IMR-90 (cell line): Measurements from ENCODE around the gene CIITA. TPM values are rescaled to one million over a fixed set of nuclear protein-coding genes. Genes with fewer than 3 reads are reported as not detected.

Experiments used
- ATAC-seq: fragments of 200-7000 bp; cut with Tn5 transposase; 2 replicates; pipeline ENCODE4 v1.9.1; 2020; ENCODE audit warnings: low read depth, mild to moderate bottlenecking, moderate library complexity
- BruUV-seq: library from RNA; stranded (reverse); fragments of 400-500 nt; replicated peaks from 2 replicates; lab custom pipeline; 2021; lab: Mats Ljungman, UMichigan
- CTCF ChIA-PET: fragments of 300-600 bp; formaldehyde crosslinking; extraction: SDS; loops from one replicate; lab custom pipeline; 2021; ENCODE audit warnings: antibody characterized with exemption; lab: Yijun Ruan, JAX
- POLR2A ChIA-PET: fragments of 300-600 bp; sonication (Branson Sonifier 250); formaldehyde crosslinking; loops from one replicate; lab custom pipeline; 2022; ENCODE audit warnings: antibody characterized with exemption; ENCODE audit not compliant: unreplicated experiment; lab: Charles Lee
- DNase-seq: peaks from one replicate; pipeline ENCODE4 v3.0.0; 2013
- H2AFZ ChIP-seq: replicated peaks from 2 replicates; pipeline ENCODE3; 2013; ENCODE audit warnings: low read length, mild to moderate bottlenecking; ENCODE audit not compliant: poor library complexity
- H2AK5ac ChIP-seq: 2 replicates; pipeline ENCODE4 v1.6.1; 2013; ENCODE audit warnings: low read depth, low read length, inconsistent platforms
- H2AK9ac ChIP-seq: replicated peaks from 2 replicates; pipeline ENCODE3; 2013; ENCODE audit warnings: mild to moderate bottlenecking, low read depth, low read length, moderate library complexity; ENCODE audit not compliant: poor library complexity
- H2BK120ac ChIP-seq: 2 replicates; pipeline ENCODE4 v1.6.1; 2013; ENCODE audit warnings: low read depth, low read length, inconsistent platforms
- H2BK15ac ChIP-seq: 3 replicates; pipeline ENCODE4 v1.6.1; 2013; ENCODE audit warnings: low read depth, low read length, inconsistent platforms
- H2BK20ac ChIP-seq: 2 replicates; pipeline ENCODE4 v1.6.1; 2013; ENCODE audit warnings: low read depth, mild to moderate bottlenecking, inconsistent platforms, low read length, moderate library complexity
- H2BK5ac ChIP-seq: 2 replicates; pipeline ENCODE4 v1.6.1; 2013; ENCODE audit warnings: mild to moderate bottlenecking, low read depth, low read length, inconsistent platforms; ENCODE audit not compliant: poor library complexity, severe bottlenecking
- H3K14ac ChIP-seq: replicated peaks from 2 replicates; pipeline ENCODE4 v1.6.1; 2013; ENCODE audit warnings: low read depth, low read length, inconsistent platforms
- H3K18ac ChIP-seq: 2 replicates; pipeline ENCODE4 v1.6.1; 2013; ENCODE audit warnings: low read depth, low read length, control low read depth
- H3K23ac ChIP-seq: 2 replicates; pipeline ENCODE4 v1.6.1; 2013; ENCODE audit warnings: low read depth, low read length, inconsistent platforms
- H3K27ac ChIP-seq: 2 replicates; pipeline ENCODE4 v1.5.1; 2013; ENCODE audit warnings: mild to moderate bottlenecking, control low read depth, low read length; ENCODE audit not compliant: insufficient read depth
- H3K27me3 ChIP-seq: 2 replicates; pipeline ENCODE4 v1.6.1; 2013; ENCODE audit warnings: low read length; ENCODE audit not compliant: control insufficient read depth, insufficient read depth
- H3K36me3 ChIP-seq: 2 replicates; pipeline ENCODE4 v1.6.1; 2013; ENCODE audit warnings: low read length, mixed read lengths; ENCODE audit not compliant: control insufficient read depth, insufficient read depth
- H3K4ac ChIP-seq: 2 replicates; pipeline ENCODE4 v1.6.1; 2013; ENCODE audit warnings: low read depth, low read length, inconsistent platforms
- H3K4me1 ChIP-seq: 2 replicates; pipeline ENCODE4 v1.6.1; 2013; ENCODE audit warnings: low read length, mixed read lengths; ENCODE audit not compliant: control insufficient read depth, insufficient read depth
- H3K4me2 ChIP-seq: 2 replicates; pipeline ENCODE4 v1.6.1; 2013; ENCODE audit warnings: low read depth, mild to moderate bottlenecking, control low read depth, low read length, moderate library complexity
- H3K4me3 ChIP-seq: 2 replicates; pipeline ENCODE4 v1.5.1; 2013; ENCODE audit warnings: low read depth, mild to moderate bottlenecking, control low read depth, low read length, moderate library complexity; ENCODE audit not compliant: insufficient read depth
- H3K56ac ChIP-seq: 2 replicates; pipeline ENCODE4 v1.6.1; 2013; ENCODE audit warnings: low read length, inconsistent platforms; ENCODE audit not compliant: insufficient read depth; ENCODE audit errors: extremely low read depth
- H3K79me1 ChIP-seq, 2 experiments: 2 replicates each; pipeline ENCODE4 v1.6.1; 2013; ENCODE audit warnings: low read length in 2 of 2, inconsistent platforms in 1 of 2, low read depth in 1 of 2
- H3K9ac ChIP-seq: 2 replicates; pipeline ENCODE4 v1.6.1; 2013; ENCODE audit warnings: low read depth, low read length, control low read depth
- H3K9me1 ChIP-seq: 2 replicates; pipeline ENCODE4 v1.6.1; 2013; ENCODE audit warnings: low read length, inconsistent platforms; ENCODE audit not compliant: insufficient read depth
- H3K9me3 ChIP-seq: 2 replicates; pipeline ENCODE4 v1.6.1; 2013; ENCODE audit warnings: low read length; ENCODE audit not compliant: control insufficient read depth, insufficient read depth
- H4K20me1 ChIP-seq: 2 replicates; pipeline ENCODE4 v1.6.1; 2013; ENCODE audit warnings: low read length, inconsistent platforms; ENCODE audit not compliant: insufficient read depth
- H4K5ac ChIP-seq: 2 replicates; pipeline ENCODE4 v1.6.1; 2013; ENCODE audit warnings: mild to moderate bottlenecking, low read depth, low read length, control low read depth
- H4K8ac ChIP-seq, 2 experiments: 2 replicates each; pipeline ENCODE4 v1.6.1; 2013; ENCODE audit warnings: low read depth in 2 of 2, low read length in 2 of 2, control low read depth in 1 of 2, inconsistent platforms in 1 of 2
- H4K91ac ChIP-seq: 2 replicates; pipeline ENCODE4 v1.6.1; 2013; ENCODE audit warnings: low read depth, low read length, inconsistent platforms; ENCODE audit not compliant: insufficient read depth
- BHLHE40 ChIP-seq: fragments of 150-350 bp; IDR thresholded peaks from 2 replicates; pipeline ENCODE4 v1.6.1; 2016; ENCODE audit warnings: mild to moderate bottlenecking, low read depth, low read length
- CEBPB ChIP-seq: IDR thresholded peaks from 2 replicates; pipeline ENCODE4 v1.6.1; 2012; ENCODE audit warnings: low read depth, low read length, improper control_type of control experiment
- CHD1 ChIP-seq: IDR thresholded peaks from 2 replicates; pipeline ENCODE4 v1.6.1; 2012; ENCODE audit warnings: low read depth, low read length, improper control_type of control experiment
- CTCF ChIP-seq: conservative IDR thresholded peaks from 2 replicates; pipeline ENCODE4 v1.5.1; 2012; ENCODE audit warnings: mild to moderate bottlenecking, low read depth, low read length, improper control_type of control experiment
- ELK1 ChIP-seq: fragments of 150-350 bp; IDR thresholded peaks from 2 replicates; pipeline ENCODE4 v1.6.1; 2016; ENCODE audit warnings: low read depth, mild to moderate bottlenecking, low read length, moderate library complexity, borderline replicate concordance
- FOS ChIP-seq: fragments of 150-350 bp; IDR thresholded peaks from 2 replicates; pipeline ENCODE4 v1.6.1; 2016; ENCODE audit warnings: low read depth, low read length
- MAFK ChIP-seq: IDR thresholded peaks from 2 replicates; pipeline ENCODE4 v1.6.1; 2012; ENCODE audit warnings: low read depth, low read length, improper control_type of control experiment
- MAZ ChIP-seq: IDR thresholded peaks from 2 replicates; pipeline ENCODE4 v1.6.1; 2012; ENCODE audit warnings: low read depth, mild to moderate bottlenecking, low read length, improper control_type of control experiment, moderate library complexity, borderline replicate concordance
- MXI1 ChIP-seq: IDR thresholded peaks from 2 replicates; pipeline ENCODE4 v1.6.1; 2012; ENCODE audit warnings: low read depth, mild to moderate bottlenecking, low read length, moderate library complexity, borderline replicate concordance
- NFE2L2 ChIP-seq: fragments of 150-350 bp; IDR thresholded peaks from 2 replicates; pipeline ENCODE4 v1.6.1; 2016; ENCODE audit warnings: low read depth, mild to moderate bottlenecking, low read length
- POLR2A ChIP-seq: IDR thresholded peaks from 2 replicates; pipeline ENCODE4 v1.6.1; 2012; ENCODE audit warnings: mild to moderate bottlenecking, low read depth, low read length
- RAD21 ChIP-seq: IDR thresholded peaks from 2 replicates; pipeline ENCODE4 v1.6.1; 2012; ENCODE audit warnings: low read length, improper control_type of control experiment
- RCOR1 ChIP-seq: IDR thresholded peaks from 2 replicates; pipeline ENCODE4 v1.6.1; 2012; ENCODE audit warnings: mild to moderate bottlenecking, low read length, improper control_type of control experiment; ENCODE audit not compliant: insufficient replicate concordance
- RFX5 ChIP-seq: IDR thresholded peaks from 2 replicates; pipeline ENCODE4 v1.8.0; 2012; ENCODE audit warnings: low read depth, mild to moderate bottlenecking, low read length, moderate library complexity
- SMC3 ChIP-seq: fragments of 150-350 bp; IDR thresholded peaks from 2 replicates; pipeline ENCODE4 v1.6.1; 2016; ENCODE audit warnings: low read depth, mild to moderate bottlenecking, antibody characterized with exemption, low read length, moderate library complexity
- USF2 ChIP-seq: fragments of 150-350 bp; IDR thresholded peaks from 2 replicates; pipeline ENCODE4 v1.6.1; 2017; ENCODE audit warnings: mild to moderate bottlenecking, antibody characterized with exemption, low read length, low read depth
- dilution Hi-C: fragments of 300-500 bp; cut with HindIII; formaldehyde crosslinking; loops from one replicate; pipeline ENCODE4 v1.14.3; 2018; ENCODE audit warnings: low sequenced_read_pairs; ENCODE audit not compliant: unreplicated experiment
- in situ Hi-C: fragments of 300-500 bp; cut with MboI; formaldehyde crosslinking; loops from 3 replicates; pipeline ENCODE4 v1.14.3; 2019; ENCODE audit warnings: low sequenced_read_pairs, inconsistent platforms, mixed read lengths
- intact Hi-C: fragments of 100-400 bp; cut with micrococcal nuclease; formaldehyde crosslinking; loops from 2 replicates; pipeline ENCODE4 v1.10.0; 2022
- polyA plus RNA-seq, 3 experiments: library from polyadenylated mRNA; depleted of rRNA; stranded (reverse); fragments of >200 nt; gene quantifications; 2 replicates each; pipeline ENCODE4 v1.2.3, GENCODE V29; 2012; ENCODE audit warnings: low replicate concordance in 1 of 3
- total RNA-seq: library from RNA; depleted of rRNA; stranded (reverse); fragments of >200 nt; gene quantifications from 2 replicates; pipeline ENCODE4 v1.2.3, GENCODE V29; 2012

Gene CIITA
- total and polyA plus RNA-seq, 2 of the 4 experiments (the other 2 are of a cell fraction) = 0.10 TPM; not detected in 1

- ChIA-PET POLR2A (no interaction called here), CTCF (no interaction called here)
- in situ Hi-C loops = loop anchor here (5.0 to 25.0 kb wide), 3 partner anchors 159 to 649 kb away; no protein-coding TSS in a partner anchor
- Histone ChIP-seq H3K23ac (no peak overlapping the region), H3K79me1 (no peaks in the 10 kb centered on the region), H3K14ac (no peak overlapping the region), H2BK20ac (no peak overlapping the region), H4K20me1 (no peaks in the 10 kb centered on the region), H3K18ac (no peak overlapping the region), H2BK120ac (no peak overlapping the region), H4K8ac (no peak overlapping the region), H3K9me1 (no peaks in the 10 kb centered on the region), H2BK5ac (no peak overlapping the region), H3K4me3 (no peak overlapping the region), H3K27me3 (peaks cover 21% of the 10 kb centered on the region), H2BK15ac (no peak overlapping the region), H3K4me1 (no peaks in the 10 kb centered on the region), H4K91ac (no peak overlapping the region), H2AFZ (no peak overlapping the region), H3K4ac (no peak overlapping the region), H4K5ac (no peak overlapping the region), H3K36me3 (no peaks in the 10 kb centered on the region), H2AK5ac (no peak overlapping the region), H3K4me2 (no peak overlapping the region), H3K56ac (no peak overlapping the region), H2AK9ac (no peak overlapping the region), H3K9me3 (no peaks in the 10 kb centered on the region), H3K27ac (no peak overlapping the region), H3K9ac (no peak overlapping the region)
- TF ChIP-seq CEBPB (no peak), NFE2L2 (no peak), SMC3 (no peak), POLR2A (no peak), RCOR1 (no peak), MAFK (no peak), CTCF (no peak), USF2 (no peak), ELK1 (no peak), CHD1 (no peak), MXI1 (no peak), RFX5 (no peak), FOS (no peak), RAD21 (no peak), BHLHE40 (no peak), MAZ (no peak)
- ATAC-seq (no peak), DNase-seq (no peak)
- no TSS peak for BruUV-seq
- intact Hi-C loops = no loop called here
- dilution Hi-C loops = no loop called here
Measured at GRCh38 chr16:10911267-10911666, 34.3 kb downstream of the CIITA start.
